GM19328 (cell line): Measurements from ENCODE around the gene PDE4D.

Source experiments
- ATAC-seq: cut with Tn5 transposase; IDR thresholded peaks from one replicate; pipeline ENCODE4 v1.9.1; 2021; ENCODE audit warnings: mild to moderate bottlenecking, moderate library complexity; ENCODE audit not compliant: unreplicated experiment

The PDE4D gene

GRCh38 chr5:59661954-59662615 lies 231.4 kb downstream of the PDE4D start:
- no peak for ATAC-seq

- no peak for ATAC-seq
Measured at GRCh38 chr5:59661311-59661710, 232.2 kb downstream of the PDE4D start.

- ATAC-seq = no peak
Measured at GRCh38 chr5:59660737-59661136, 232.8 kb downstream of the PDE4D start.

GRCh38 chr5:59656351-59657254 lies 236.9 kb downstream of the PDE4D start:
- no peak for ATAC-seq

DNA sequence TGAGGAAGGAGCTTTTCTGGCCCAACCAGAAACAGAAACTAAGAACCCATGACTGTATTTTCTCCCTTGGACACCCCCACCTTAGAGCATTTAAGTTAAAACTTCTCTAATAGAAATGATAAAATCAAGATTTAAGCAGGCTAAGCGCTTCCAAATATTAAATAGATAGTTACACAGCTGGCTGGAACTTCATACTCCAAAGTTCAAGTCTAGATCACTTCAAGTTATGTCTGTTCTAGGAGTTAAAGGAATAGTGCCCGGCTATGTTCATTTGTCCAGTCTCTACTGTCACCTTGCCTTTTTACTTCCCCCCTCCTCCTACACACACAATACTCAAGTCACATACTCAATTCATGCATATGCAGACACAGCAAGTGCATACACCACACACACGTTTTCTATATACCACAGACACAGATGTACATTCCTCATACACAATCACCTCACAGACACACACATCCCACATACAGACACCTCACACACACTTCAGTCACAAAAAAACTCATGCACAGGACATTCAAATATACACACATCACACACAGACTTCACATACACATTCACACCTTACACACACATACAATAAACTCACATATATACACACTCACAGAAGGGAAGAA lies 237.7 kb downstream of the PDE4D start:
- ATAC-seq = no peak

DNA sequence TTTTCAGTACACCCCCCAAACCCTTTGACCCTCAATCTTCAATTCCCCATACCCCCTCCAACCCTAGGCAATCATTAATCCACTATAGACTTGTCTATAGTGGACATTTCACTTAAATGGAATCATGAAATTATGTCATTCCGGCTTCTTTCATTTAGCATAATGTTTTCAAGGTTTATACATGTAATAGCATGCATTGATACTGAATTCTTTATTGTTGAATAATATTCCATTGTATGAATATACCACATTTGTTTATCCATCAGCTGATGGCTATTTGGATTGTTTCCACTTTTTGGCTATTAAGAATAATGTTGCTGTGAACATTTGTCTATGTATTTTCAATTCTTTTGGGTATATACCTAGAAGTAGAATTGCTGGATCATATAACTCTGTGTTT lies 238.8 kb downstream of the PDE4D start:
- no peak for ATAC-seq

DNA sequence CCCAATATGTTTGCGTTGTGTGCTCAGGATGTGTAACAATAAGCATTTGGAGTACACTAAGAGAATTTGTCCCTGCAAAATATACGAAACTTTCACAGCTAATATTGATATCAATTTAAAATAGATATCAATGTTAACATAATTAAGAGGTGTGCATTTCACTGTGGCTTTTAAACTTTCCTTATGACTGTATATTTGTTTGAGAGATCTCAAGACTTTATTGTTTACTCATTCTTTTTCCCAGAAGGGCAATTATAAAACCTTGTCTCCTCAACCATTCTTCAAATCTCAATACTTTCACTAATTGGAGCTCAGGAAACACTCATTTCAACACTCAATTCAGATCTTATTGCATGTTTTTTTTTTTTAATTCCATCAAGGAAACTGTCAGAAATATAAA lies 241.1 kb downstream of the PDE4D start:
- no peak for ATAC-seq

GRCh38 chr5:59648949-59649921 lies 244.3 kb downstream of the PDE4D start:
- no peak for ATAC-seq

GRCh38 chr5:59648038-59648831 lies 245.3 kb downstream of the PDE4D start:
- no peak for ATAC-seq

GRCh38 chr5:59645380-59645779 lies 248.1 kb downstream of the PDE4D start:
- ATAC-seq = no peak

DNA sequence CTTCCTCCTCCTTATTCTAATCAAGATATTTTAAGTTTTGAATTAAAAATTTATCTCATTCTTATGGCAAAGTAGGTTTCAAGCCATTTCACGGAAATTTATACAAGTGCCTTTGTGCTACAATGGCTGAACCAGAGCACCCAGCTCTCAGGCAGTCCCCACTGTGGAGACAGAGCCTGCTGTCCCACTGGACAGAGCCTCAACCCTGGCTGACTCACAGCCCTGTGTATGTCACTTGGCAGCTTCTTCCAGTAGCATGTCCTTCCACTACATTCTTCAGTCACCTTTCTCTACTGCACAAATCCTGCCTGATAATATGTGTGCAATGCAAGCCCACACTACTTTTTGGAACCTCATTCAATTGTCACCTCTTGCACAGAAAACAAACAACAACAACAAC lies 253.1 kb downstream of the PDE4D start:
- no peak for ATAC-seq

DNA sequence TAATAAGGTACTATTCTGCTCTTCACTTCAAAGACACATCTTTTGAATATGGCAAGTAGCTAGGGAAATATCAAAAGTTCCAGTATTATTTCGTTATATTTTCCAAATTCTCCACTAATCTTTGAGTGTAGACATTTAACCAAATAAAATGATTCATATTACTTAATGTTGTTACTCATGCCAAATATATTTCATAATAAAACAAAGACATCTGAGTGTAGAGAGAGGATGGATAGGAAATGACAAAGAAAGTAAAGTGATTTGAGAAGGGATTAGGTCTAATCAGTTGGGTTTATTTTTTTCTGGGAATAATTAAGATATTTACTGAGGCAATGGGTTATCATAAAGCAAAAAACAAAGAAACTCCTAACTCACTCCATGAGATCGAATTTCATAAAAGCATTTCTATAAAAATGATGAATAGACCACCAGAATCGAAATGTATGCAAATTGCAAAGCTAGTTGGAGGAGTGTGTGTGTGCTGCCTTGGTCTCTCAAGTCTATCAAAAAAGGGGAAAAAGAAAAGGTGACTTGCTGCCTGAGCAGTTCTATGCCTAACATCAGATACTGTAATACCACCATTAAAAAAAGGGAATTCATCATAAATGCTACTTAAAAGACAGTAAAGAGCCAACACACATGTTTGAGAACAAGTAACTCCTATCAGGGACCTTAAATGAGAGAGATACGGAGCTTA lies 255.5 kb downstream of the PDE4D start:
- ATAC-seq = no peak

- ATAC-seq = no peak
Measured at GRCh38 chr5:59629561-59629960, 264.0 kb downstream of the PDE4D start.

GRCh38 chr5:59628062-59628828 lies 265.3 kb downstream of the PDE4D start:
- ATAC-seq = no peak

- ATAC-seq = no peak
Measured at GRCh38 chr5:59624898-59625297, 268.6 kb downstream of the PDE4D start.

DNA sequence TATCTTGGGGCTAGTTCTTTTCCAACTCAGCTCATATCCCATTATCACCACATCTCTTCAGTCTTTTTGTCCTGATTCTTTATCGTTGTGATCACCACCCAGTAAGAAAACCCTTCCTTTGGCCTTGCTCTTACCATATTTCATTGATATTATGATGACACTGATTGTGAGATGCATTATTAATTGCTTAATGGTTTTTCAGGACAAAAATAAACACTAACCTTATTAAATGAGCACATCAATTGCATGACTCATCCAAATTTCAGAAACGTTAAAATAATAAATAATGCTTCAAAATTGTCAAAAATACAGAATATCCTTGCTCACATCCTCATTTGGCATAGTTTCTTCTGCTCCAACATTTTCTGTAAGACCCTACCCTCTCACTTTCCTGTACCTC lies 270.7 kb downstream of the PDE4D start:
- ATAC-seq = no peak

DNA sequence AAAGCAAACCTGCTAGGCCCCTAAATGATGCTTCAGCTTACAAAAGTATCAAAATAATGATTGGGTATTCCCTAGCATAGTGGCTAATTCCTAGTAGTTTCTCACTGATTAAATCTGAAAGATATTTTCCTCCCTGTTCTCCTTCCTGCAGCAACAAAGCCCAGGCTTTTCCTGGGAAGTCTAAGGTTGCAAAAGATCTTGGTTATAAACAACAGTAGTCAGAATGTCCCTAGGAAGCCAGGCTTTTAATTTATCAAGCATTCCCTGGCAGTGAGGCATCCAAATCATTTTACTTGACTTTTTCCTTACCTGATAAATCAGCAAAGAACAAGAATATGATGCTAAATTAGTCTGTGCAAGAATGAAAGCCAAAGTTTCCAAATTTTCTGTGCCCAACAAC lies 272.0 kb downstream of the PDE4D start:
- ATAC-seq = no peak

DNA sequence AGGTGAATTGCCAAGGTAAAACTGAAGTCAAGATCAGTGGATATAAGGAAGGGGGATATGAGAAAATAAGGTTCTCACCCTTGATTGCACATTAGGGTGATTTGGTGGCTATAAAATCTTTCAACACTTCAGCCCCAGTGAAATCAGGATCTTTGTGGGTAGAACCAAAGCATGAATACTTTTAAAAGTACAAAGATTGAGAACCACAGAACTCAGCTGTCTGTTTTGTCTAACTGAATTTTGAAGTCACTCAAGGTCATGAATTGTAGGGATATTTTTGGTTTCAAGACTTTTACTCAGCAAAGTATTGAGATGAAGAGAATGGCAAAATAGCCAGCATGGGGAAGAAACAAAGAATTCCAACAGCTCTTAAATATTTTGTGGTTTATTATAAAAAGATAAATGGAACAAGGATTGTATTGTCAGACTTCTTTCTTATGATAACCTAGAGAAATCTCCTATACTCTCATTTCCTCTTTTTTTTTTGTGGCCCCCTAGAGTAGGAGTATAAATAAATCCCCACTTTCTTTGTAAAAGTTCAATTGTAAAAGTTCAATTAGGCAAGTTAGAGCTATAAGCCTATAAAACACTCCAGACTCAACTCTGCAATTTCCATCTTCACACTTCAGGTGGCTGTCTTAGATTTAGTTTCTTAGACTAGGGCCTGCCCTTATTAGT lies 272.9 kb downstream of the PDE4D start:
- no peak for ATAC-seq
